ENCODE measurements around the gene TUBGCP6.

The TUBGCP6 gene

GRCh38 chr22:50185375-50186087 lies 59.3 kb downstream of the TUBGCP6 start, which contains the start of gene TRABD:
TSS of gene TRABD (plus strand) at chr22:50185913. CDS start at chr22:50193061, 7,148 bp downstream.
- no peaks in the 10 kb centered on the region; the same call in 1 of the 2 replicates for H3K36me3 ChIP-seq
- no peaks in the 10 kb centered on the region for H3K9me3 ChIP-seq
- DNase-seq, result peak; percentile 94
- no peaks in the 10 kb centered on the region for H3K27me3 ChIP-seq
- peak within 1 kb of the TSS; percentile 70 for H3K4me3 ChIP-seq (ENCODE audit: low read depth, low read length)
- TF ChIP-seq CTCF (IDR thresholded peaks at IDR 0.05; ENCODE audit: low read depth, low read length), result no peak
- peaks cover 18% of the 10 kb centered on the region for H3K4me1 ChIP-seq

DNA sequence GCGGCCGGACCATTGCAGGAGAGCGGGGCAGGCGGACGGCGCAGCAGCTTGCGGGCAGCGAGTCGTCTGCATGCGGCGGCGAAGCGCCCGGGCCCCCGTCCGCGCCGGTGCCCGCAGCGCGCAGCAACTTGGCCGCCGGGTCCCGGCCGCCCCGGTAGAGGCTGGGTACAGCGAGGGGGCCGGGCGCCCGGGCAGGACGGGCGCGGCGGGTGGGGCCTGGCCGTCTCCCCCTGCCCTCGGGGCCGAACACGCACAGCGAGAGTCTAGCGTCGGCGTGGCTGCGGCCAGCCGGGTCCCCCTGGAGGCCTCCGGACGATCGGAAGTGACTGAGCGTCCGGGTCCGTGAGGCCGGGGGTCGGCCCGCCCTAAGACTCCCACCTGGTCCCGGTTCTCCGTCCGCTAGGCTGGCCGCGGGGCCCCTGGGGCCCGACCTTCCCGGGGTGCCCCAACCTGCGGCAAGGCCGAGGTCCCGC lies 59.9 kb downstream of the TUBGCP6 start:
- Histone ChIP-seq H3K4me3 (ENCODE audit: low read depth, low read length) (no peak overlapping the region), H3K36me3 (no peaks in the 10 kb centered on the region; the same call in 1 of the 2 replicates), H3K4me1 (peaks cover 14% of the 10 kb centered on the region), H3K27me3 (no peaks in the 10 kb centered on the region), H3K9me3 (no peaks in the 10 kb centered on the region)
- DNase-seq, result no peak
- TF ChIP-seq CTCF (IDR thresholded peaks at IDR 0.05; ENCODE audit: low read depth, low read length), result no peak

- DNase-seq, result no peak
- H3K4me1 ChIP-seq, result peaks cover 7% of the 10 kb centered on the region
- H3K9me3 ChIP-seq, result no peaks in the 10 kb centered on the region
- no peak for TF ChIP-seq CTCF (IDR thresholded peaks at IDR 0.05; ENCODE audit: low read depth, low read length)
- H3K36me3 ChIP-seq, result no peaks in the 10 kb centered on the region; the same call in 1 of the 2 replicates
- H3K27me3 ChIP-seq, result no peaks in the 10 kb centered on the region
- no peak overlapping the region for H3K4me3 ChIP-seq (ENCODE audit: low read depth, low read length)
These were observed 60.6 kb downstream of the TUBGCP6 start for GRCh38 chr22:50184004-50184901.

DNA sequence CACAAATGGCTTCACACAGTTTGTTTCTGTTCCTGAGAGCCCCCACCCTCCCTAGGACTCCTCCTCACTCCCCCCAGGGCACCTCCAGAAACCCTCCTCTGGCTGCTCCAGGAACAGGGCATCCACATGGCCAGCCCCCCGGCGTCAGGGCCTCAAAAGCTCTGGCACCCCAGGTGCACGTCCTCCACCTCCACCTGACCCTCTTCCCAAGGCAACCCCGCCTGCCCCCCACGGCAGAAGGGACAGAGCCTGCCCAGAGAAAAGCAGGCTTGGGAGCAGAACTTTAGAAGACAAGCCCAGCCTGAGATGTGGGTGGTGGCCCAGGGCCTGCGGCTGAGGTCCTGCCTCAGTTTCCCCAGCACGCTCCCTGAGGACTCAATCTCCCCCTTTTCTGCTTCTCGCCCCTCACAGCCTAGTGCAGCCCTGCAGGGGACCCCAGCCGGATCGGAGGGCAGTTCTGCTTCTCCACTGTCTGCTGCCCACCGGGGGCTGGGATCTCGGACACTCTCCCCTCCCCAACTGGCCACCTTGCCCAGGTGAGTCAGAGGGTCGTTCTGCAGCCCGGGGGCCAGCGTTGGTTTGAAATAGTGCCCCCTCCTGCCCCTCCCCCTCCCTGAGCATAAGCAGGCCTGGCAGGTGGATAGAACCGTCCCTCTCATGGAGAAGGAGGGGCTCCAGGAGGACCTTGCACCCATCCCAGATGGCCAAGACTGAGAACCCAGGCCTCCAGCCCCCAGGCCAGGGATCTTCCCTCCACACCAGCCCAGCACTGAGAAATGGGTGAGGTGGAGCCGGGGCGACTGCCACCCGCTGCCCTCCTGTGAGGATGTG lies 61.5 kb downstream of the TUBGCP6 start:
- no peaks in the 10 kb centered on the region for H3K9me3 ChIP-seq

More for the DNA sequence above, 61.5 kb downstream of the TUBGCP6 start:
- DNase-seq, result no peak
- peaks cover 3% of the 10 kb centered on the region; the same call in 1 of the 2 replicates for H3K4me1 ChIP-seq
- TF ChIP-seq CTCF (IDR thresholded peaks at IDR 0.05; ENCODE audit: low read depth, low read length), result no peak
- H3K27me3 ChIP-seq, result no peaks in the 10 kb centered on the region
- no peaks in the 10 kb centered on the region; the same call in 1 of the 2 replicates for H3K36me3 ChIP-seq
- H3K4me3 ChIP-seq (ENCODE audit: low read depth, low read length), result no peak overlapping the region

All from BE2C (cell line).